ENCODE results near the gene UXS1.

GRCh38 chr2:106184857-106185256 lies 9.2 kb downstream of the UXS1 start:
- TF ChIP-seq, protein P1, sequence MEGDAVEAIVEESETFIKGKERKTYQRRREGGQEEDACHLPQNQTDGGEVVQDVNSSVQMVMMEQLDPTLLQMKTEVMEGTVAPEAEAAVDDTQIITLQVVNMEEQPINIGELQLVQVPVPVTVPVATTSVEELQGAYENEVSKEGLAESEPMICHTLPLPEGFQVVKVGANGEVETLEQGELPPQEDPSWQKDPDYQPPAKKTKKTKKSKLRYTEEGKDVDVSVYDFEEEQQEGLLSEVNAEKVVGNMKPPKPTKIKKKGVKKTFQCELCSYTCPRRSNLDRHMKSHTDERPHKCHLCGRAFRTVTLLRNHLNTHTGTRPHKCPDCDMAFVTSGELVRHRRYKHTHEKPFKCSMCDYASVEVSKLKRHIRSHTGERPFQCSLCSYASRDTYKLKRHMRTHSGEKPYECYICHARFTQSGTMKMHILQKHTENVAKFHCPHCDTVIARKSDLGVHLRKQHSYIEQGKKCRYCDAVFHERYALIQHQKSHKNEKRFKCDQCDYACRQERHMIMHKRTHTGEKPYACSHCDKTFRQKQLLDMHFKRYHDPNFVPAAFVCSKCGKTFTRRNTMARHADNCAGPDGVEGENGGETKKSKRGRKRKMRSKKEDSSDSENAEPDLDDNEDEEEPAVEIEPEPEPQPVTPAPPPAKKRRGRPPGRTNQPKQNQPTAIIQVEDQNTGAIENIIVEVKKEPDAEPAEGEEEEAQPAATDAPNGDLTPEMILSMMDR (conservative IDR thresholded peaks at IDR 0.05; ENCODE audit: low read depth, low read length): no peak
- no peak for TF ChIP-seq EZH2 (IDR thresholded peaks at IDR 0.05; ENCODE audit: low read length, unreplicated experiment)
